GM06990 (cell line): Measurements from ENCODE around the gene TTLL6.
"Not testable (repeated sequence)": the region's sequence is repeated elsewhere in the genome, so short reads cannot be mapped to it uniquely, and the experiment has no call there.

ENCODE experiments used
- DNase-seq: peaks from one replicate; pipeline ENCODE4 v3.0.0-alpha.2; 2011; ENCODE audit not compliant: insufficient read length; ENCODE audit errors: extremely low read depth
- H3K27me3 ChIP-seq: replicated peaks from 2 replicates; pipeline ENCODE4 v1.6.0; 2011; ENCODE audit warnings: low read length; ENCODE audit not compliant: control insufficient read depth, insufficient read depth
- H3K36me3 ChIP-seq: 2 replicates; pipeline ENCODE4 v1.5.1; 2011; ENCODE audit warnings: low read length; ENCODE audit not compliant: control insufficient read depth, insufficient read depth
- H3K4me3 ChIP-seq: replicated peaks from 2 replicates; pipeline ENCODE4 v1.5.1; 2011; ENCODE audit warnings: low read depth, mild to moderate bottlenecking, control low read depth, low read length
- TF ChIP-seq, protein P1 (sequence below): IDR thresholded peaks from 2 replicates; pipeline ENCODE4 v1.5.1; 2011; ENCODE audit warnings: low read length, control low read depth, mild to moderate bottlenecking, inconsistent platforms; ENCODE audit not compliant: insufficient read depth, poor library complexity, severe bottlenecking

Gene TTLL6

DNA sequence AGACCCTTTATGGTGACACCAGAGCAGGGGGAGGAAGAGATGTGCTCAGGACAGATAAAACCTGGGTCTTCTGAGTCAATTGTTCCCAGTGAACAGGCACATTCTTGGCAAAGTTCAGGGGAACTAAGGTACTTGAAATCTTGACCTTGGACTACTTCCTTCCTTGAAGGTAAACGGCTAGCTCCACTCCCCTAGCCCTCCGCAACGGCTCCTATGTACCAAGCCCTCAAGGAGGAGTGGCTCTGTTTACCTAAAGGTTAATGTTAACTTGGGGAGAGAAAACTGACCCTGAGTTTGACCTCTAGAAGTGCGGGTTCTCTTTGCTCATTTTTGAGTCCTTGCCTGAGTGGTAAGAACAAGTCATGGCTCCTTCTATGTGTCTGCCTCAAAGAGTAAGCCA, 7.8 kb downstream of the TTLL6 start:
- Histone ChIP-seq H3K36me3 (no peaks in the 10 kb centered on the region), H3K27me3 (no peaks in the 10 kb centered on the region), H3K4me3 (no peak overlapping the region)
- TF ChIP-seq, protein P1, sequence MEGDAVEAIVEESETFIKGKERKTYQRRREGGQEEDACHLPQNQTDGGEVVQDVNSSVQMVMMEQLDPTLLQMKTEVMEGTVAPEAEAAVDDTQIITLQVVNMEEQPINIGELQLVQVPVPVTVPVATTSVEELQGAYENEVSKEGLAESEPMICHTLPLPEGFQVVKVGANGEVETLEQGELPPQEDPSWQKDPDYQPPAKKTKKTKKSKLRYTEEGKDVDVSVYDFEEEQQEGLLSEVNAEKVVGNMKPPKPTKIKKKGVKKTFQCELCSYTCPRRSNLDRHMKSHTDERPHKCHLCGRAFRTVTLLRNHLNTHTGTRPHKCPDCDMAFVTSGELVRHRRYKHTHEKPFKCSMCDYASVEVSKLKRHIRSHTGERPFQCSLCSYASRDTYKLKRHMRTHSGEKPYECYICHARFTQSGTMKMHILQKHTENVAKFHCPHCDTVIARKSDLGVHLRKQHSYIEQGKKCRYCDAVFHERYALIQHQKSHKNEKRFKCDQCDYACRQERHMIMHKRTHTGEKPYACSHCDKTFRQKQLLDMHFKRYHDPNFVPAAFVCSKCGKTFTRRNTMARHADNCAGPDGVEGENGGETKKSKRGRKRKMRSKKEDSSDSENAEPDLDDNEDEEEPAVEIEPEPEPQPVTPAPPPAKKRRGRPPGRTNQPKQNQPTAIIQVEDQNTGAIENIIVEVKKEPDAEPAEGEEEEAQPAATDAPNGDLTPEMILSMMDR = no peak
- no peak for DNase-seq

DNA sequence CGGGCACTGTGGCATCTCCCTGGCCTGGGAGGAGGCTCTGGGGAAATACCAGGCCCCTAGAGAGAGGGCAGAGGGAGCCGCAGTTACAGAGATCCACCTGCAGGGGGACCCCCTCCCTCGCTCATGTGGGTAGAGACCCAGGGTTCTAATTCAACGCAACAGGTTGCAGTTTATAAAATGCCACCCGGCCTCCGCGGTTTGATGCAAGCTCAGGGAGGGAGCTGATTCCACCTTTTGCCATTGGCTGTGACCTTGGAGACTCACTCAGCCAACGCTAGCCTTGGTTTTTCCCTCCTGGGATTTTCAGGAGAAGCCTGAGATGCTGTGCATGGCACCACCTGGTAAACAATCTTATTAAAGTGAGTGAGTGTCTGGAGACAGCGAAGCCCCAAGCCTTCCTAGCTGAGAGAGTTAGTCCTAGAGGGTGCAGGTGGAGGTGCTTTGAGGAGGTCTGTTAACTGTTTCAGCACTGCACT, 12.1 kb downstream of the TTLL6 start:
- no peak overlapping the region for H3K4me3 ChIP-seq
- peak; percentile 26 for DNase-seq
- H3K27me3 ChIP-seq = peaks cover under 1% of the 10 kb centered on the region; the same call in 1 of the 2 replicates
- no peaks in the 10 kb centered on the region for H3K36me3 ChIP-seq
- TF ChIP-seq, protein P1 = peak; percentile 94

DNA sequence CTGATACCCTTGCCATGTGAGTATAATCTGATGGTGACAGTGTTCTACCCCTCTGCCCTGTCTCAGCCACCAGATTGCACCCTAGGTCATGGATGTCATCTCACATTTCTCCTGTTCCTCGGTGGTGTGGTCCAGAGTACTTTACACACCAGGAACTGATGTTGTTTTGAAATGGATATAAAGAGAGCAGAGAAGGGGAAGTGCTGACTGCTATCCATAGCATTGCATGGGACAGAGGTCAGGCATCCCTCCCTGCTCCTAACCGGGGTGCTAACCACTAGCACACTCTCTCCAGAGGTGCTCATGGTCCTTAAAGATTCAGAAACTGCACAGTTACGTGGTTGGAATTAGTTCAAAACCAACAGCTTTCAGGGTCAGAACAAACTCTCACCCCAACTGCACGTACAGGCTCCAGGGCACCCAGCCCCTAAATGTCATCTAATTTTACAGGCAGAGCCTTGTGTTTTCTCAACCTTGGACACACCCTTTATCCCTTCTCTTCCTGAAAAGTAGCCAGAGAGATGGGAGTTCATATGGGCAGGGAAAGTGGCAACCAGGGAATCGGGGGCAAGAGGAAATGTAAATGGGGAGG, 16.3 kb downstream of the TTLL6 start:
- no peak for DNase-seq
- TF ChIP-seq, protein P1 = no peak

DNA sequence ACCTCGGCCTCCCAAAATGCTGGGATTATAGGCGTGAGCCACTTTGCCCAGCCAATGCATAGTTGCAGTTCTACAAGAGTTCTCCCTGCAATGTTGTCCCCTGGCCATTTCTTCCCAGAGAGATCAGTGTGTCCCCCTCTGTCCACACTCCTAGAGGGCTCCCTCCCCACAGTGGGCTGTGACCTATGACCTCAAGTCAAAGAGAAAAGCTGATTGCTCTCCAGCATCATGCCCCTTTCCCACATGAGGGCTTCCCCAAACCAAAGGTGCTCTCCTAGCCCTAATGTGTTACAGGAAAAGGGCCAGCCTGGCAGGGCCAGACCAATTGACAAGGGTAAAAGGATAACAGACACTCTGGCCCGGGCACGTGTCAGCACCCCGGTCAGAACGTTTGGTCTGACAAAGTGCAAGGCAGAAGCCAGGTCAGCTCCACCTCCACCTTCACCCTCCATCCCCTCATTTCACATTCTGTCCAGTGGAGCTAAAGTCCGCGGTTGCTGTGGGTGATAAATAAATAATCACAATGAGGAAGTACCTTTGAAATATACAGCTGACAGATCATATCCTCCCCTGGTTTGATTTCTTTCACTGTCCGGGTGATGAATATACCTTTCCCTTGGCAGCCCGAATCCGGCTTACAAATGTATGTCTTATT, 17.8 kb downstream of the TTLL6 start:
- no peak overlapping the region for H3K4me3 ChIP-seq

More for the DNA sequence above, 16.3 kb downstream of the TTLL6 start:
- Histone ChIP-seq H3K27me3 (peaks cover 1% of the 10 kb centered on the region; the same call in 1 of the 2 replicates), H3K36me3 (no peaks in the 10 kb centered on the region), H3K4me3 (no peak overlapping the region)

DNA sequence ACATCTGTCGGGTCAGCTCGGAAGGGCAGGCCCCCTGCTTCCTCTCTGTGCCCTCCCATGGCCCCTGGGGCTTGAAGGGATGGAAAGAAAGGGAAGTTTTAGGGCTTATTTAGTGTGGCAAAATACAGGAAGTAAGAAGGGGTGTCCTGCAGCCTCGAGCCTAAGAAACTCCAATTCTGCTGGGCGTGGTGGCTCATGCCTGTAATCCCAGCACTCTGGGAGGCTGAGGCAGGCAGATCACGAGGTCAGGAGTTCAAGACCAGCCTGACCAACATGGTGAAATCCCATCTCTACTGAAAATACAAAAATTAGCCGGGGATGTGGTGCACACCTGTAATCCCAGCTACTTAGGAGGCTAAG, 20.9 kb downstream of the TTLL6 start:
- not testable (repeated sequence) for DNase-seq, H3K36me3 ChIP-seq, H3K4me3 ChIP-seq, H3K27me3 ChIP-seq

More for the DNA sequence above, 17.8 kb downstream of the TTLL6 start:
- Histone ChIP-seq H3K27me3 (peaks cover 1% of the 10 kb centered on the region; the same call in 1 of the 2 replicates), H3K36me3 (no peaks in the 10 kb centered on the region)
- DNase-seq = no peak
- TF ChIP-seq, protein P1 = no peak

DNA sequence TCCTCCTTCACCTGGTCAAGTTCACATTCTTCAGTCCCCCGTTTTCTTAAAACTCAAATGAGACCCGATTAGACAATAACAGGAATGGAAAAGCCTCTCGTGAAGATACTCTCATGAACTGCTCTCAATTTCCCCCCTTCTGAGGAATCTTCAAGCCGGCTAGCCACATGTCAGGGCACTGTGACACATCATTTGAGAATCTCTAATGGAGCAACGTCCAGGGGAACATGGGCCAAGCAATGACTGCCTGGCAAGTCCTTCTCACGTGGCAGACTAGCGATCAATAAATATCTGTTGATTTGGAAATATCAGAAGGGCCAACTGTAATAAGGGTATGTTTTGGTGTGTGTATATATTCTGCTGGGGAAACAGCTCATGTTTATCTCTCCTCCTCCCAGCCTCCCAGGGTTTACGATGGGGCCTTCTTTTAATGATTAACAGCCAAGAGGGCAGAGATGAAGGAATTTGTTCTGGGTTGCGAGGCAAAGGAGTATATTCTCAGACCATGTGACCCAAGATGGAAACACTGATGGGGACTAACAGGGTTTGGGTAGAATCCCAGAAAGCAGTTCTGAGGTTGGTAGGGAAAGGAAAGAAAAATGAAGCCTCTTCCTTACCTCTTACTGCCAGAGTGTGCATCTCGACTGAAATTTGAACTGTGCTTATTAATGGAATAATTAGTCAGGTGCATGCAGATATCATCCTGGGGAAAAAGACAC, 21.4 kb downstream of the TTLL6 start:
- Histone ChIP-seq H3K27me3 (peaks cover 1% of the 10 kb centered on the region; the same call in 1 of the 2 replicates), H3K4me3 (no peak overlapping the region), H3K36me3 (no peaks in the 10 kb centered on the region)
- DNase-seq = no peak
- TF ChIP-seq, protein P1 = no peak
